ENCODE data around the gene SAXO1.

DNA sequence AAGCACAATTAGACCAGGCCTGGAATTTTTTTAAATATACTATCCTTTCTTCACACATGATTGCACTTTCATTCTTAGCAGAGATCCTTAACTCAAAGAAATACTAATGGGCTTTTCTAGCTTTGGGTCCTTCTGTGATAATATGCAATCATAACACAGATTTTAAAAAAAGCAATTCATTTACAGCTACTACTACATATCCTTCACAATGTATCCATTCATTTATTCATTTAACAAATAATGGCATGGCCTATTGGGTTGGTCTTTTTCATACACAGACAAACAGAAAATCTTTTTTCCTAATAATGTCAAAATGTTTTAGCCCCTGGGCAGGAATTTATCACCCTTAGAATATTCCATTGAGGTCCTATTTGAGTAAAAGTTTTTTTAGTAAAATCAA lies 47.0 kb downstream of the SAXO1 start:
- TF ChIP-seq POLR2AphosphoS5 (IDR thresholded peaks at IDR 0.05; ENCODE audit: low read depth, low read length) (no peak), REST (IDR thresholded peaks at IDR 0.05; ENCODE audit: insufficient read depth in 1 of 2, low read depth in 2 of 2, low read length in 2 of 2) (no peak), TAF1 (IDR thresholded peaks at IDR 0.05; ENCODE audit: borderline replicate concordance, insufficient read depth, low read length) (no peak), FOXP2 (optimal IDR thresholded peaks at IDR 0.05; ENCODE audit: borderline replicate concordance, extremely low read depth, extremely low read length, insufficient read depth) (no peak), SIN3A (IDR thresholded peaks at IDR 0.05; ENCODE audit: borderline replicate concordance, insufficient read depth, low read length) (no peak)
